Prostate gland (tissue), 2 donors: ENCODE measurements around the gene CSMD2.

Experiments
- CTCF ChIP-seq, 4 experiments: fragments of 200-600 bp in 2 of 4; fragments of 450-650 bp in 2 of 4; sonication (generic) in 2 of 4; IDR thresholded peaks; 1 replicate in 3 of 4; 2 replicates in 1 of 4; pipeline ENCODE4 v1.5.1; 2016 to 2019; ENCODE audit warnings: antibody characterized with exemption in 4 of 4, mild to moderate bottlenecking in 2 of 4, moderate library complexity in 2 of 4
- POLR2A ChIP-seq: fragments of 450-650 bp; IDR thresholded peaks from one replicate; pipeline ENCODE4 v1.6.1; 2016; ENCODE audit warnings: antibody characterized with exemption, mild to moderate bottlenecking

DNA sequence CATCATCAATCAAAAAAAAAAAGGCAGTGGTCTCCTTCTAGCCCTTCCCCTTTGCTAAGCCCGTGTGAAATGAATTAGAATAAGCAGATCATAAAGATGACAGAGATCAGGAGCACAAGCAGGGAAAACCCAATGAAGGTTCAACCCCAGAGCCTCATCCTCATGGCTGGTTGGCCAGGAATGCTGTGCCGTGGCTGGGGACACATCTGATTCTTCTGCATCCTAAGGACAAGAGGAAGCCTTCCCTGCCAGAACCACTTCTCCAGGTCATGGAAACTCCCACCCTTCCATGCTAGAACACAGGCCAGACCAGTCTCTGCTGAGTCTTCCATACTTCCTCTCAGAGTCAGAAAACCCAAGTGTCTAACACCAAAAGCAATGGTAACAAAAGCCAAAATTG, 81.1 kb downstream of the CSMD2 start:
- no peak for TF ChIP-seq POLR2A
- no peak for TF ChIP-seq CTCF (IDR thresholded peaks at IDR 0.05)
